Kidney epithelial cell (primary cell): ENCODE data around the gene SSX2IP. TPM values are rescaled to one million over a fixed set of nuclear protein-coding genes. Genes with fewer than 3 reads are reported as not detected.

Experiments
- DNase-seq: peaks from one replicate; pipeline ENCODE4 v3.0.0-alpha.2; 2010; ENCODE audit warnings: low read depth
- H3K27me3 ChIP-seq: 2 replicates; pipeline ENCODE4 v1.6.0; 2011; ENCODE audit warnings: low read length; ENCODE audit not compliant: control insufficient read depth, insufficient read depth
- H3K36me3 ChIP-seq: 2 replicates; pipeline ENCODE4 v1.5.1; 2011; ENCODE audit warnings: low read length; ENCODE audit not compliant: control insufficient read depth, insufficient read depth
- H3K4me3 ChIP-seq: 2 replicates; pipeline ENCODE4 v1.5.1; 2011; ENCODE audit warnings: low read depth, mild to moderate bottlenecking, control low read depth, low read length
- CTCF ChIP-seq: IDR thresholded peaks from 2 replicates; pipeline ENCODE4 v1.5.1; 2011; ENCODE audit warnings: mild to moderate bottlenecking, moderate library complexity, low read length, control low read depth, inconsistent platforms; ENCODE audit not compliant: insufficient read depth, poor library complexity, severe bottlenecking
- total RNA-seq: library from RNA; depleted of rRNA; stranded (reverse); fragments of >200 nt; gene quantifications from 2 replicates; pipeline ENCODE4 v1.2.3, GENCODE V29; 2015

Gene SSX2IP
- total RNA-seq = 9.4 and 10.9 TPM in 2 replicates

DNA sequence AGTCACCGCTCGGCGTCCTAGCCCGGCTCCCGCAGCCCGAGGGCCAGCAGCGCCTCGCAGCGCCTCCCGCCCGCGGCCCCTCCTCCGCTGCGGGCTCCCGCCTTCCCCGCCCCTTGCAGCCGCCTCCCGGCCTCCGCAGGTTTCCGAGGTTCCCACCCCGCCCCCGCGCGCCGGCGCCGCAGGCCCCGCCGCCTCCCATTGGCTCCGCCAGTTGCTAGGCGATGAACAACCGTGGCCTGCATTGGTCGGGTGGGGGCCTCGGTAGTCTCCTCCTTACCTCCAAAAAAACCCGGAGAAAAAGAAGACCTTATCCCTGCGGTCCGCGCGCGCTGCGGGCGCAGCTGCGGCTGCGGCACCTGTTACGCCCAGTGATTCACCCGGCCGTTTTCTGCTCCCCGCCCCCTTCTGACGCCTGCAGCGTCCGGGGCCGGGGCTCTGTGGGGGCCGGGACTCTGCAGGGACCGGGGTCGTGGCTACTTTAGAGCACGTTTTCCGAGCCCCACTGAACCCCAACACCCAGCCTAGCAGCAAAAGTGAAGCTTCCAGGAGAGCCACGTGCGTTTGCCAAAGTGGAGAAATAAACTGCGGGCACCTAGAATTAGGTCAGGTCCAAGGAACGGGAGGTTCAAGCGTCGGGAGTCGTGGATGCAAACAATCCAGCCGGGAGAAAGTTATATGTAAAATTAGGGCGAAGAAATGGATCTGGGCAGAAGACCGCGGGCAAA lies at the start of gene SSX2IP:
Gene SSX2IP, minus strand, starts transcription at position 65 of the 725 bp plus-strand sequence. CDS start 19,242 bp downstream, outside the sequence.
- TF ChIP-seq CTCF = no peak
- no peaks in the 10 kb centered on the region for H3K27me3 ChIP-seq
- no peaks in the 10 kb centered on the region for H3K36me3 ChIP-seq
- peak within 1 kb of the TSS; percentile 63 for H3K4me3 ChIP-seq
- DNase-seq = peak; percentile 79

DNA sequence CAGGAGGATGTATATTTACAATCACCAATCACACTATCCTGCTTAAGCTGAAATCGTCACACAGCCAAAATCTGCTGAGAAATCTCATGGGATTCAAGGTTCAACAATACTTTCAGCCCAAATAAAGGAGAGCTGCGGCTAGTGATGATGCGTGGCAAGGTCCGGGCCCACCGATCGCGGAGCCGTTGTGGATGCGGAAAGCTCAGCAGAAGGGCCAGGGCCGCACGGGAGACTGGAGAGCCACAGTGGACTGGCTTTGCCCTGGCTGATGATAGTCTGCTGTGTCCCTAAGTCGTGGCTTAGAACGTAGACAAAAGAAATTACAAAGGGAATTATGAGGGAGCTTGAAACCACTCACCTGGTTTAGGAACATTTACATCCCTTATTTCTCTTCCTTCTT lies 48.0 kb upstream of the SSX2IP start:
- no peak for TF ChIP-seq CTCF
- Histone ChIP-seq H3K36me3 (no peaks in the 10 kb centered on the region), H3K27me3 (no peaks in the 10 kb centered on the region), H3K4me3 (no peak overlapping the region)
- no peak for DNase-seq

DNA sequence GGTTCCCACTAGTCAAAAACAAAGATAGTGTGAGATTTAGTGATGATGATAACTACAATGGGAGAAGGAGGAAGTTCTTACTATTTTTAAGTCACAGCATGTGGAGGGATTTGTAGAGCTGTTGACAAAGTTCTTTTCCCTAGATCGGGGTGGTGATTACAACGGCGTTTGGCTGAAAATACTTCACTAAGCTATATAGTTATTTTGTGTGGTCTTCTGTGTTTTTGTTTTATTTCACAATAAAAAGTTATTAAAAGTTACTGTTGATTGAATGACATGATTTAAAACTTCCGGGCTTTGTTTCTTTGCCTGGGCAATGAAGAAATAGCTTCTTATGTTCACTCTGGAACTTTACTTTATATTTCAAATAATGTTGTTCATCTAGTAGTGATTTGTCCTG lies 47.3 kb upstream of the SSX2IP start:
- no peak overlapping the region for H3K4me3 ChIP-seq
- H3K36me3 ChIP-seq = no peaks in the 10 kb centered on the region
- no peaks in the 10 kb centered on the region for H3K27me3 ChIP-seq
- no peak for DNase-seq
- TF ChIP-seq CTCF = no peak

- no peaks in the 10 kb centered on the region for H3K36me3 ChIP-seq
- DNase-seq = no peak
- no peaks in the 10 kb centered on the region for H3K27me3 ChIP-seq
- no peak for TF ChIP-seq CTCF
- H3K4me3 ChIP-seq = no peak overlapping the region
These were observed 46.7 kb upstream of the SSX2IP start for GRCh38 chr1:84736944-84737343.

DNA sequence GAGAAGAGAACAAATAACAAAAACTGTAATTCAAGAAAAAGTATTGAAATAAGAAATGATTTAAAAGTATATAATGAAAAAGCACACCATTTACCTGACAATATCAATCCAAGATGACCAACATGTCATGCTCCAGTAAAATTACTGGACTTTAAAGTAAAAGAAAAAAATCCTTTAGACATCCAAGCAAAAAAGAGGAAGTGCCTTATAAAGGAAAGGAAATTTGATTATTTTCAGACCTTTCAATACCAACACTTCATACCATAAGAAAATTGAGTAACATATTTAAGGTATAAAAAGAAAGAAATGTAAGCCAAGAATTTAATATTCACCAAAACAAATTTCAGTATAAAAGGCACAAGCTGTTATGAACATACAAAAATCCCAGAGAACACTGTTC lies 46.2 kb upstream of the SSX2IP start:
- Histone ChIP-seq H3K36me3 (no peaks in the 10 kb centered on the region), H3K4me3 (no peak overlapping the region), H3K27me3 (no peaks in the 10 kb centered on the region)
- no peak for TF ChIP-seq CTCF
- no peak for DNase-seq

- no peak for DNase-seq
These were observed 45.2 kb upstream of the SSX2IP start for GRCh38 chr1:84735483-84735882.

More at GRCh38 chr1:84735483-84735882, 45.2 kb upstream of the SSX2IP start:
- no peaks in the 10 kb centered on the region for H3K36me3 ChIP-seq
- TF ChIP-seq CTCF = no peak
- H3K27me3 ChIP-seq = no peaks in the 10 kb centered on the region
- no peak overlapping the region for H3K4me3 ChIP-seq
